Measurements from ENCODE around the gene PCDHA12.
"Not testable (repeated sequence)": the region's sequence is repeated elsewhere in the genome, so short reads cannot be mapped to it uniquely, and the experiment has no call there.

PCDHA12 gene

GRCh38 chr5:140875085-140876065 is at the start of gene PCDHA12:
PCDHA12 (plus strand) TSS chr5:140875308; CDS start chr5:140875473, 165 bp downstream.
- no peak for DNase-seq (ENCODE audit: low read depth in 3 of 3)

- DNase-seq (ENCODE audit: low read depth in 3 of 3) = no peak
Measured at GRCh38 chr5:140827704-140828361, 47.3 kb upstream of the PCDHA12 start, which contains the start of gene PCDHA6. PCDHA6 (plus strand) TSS chr5:140827960; CDS start chr5:140828092, 132 bp downstream.

- DNase-seq (ENCODE audit: low read depth in 3 of 3) = no peak
Measured at GRCh38 chr5:140828362-140828737, 46.8 kb upstream of the PCDHA12 start.

GRCh38 chr5:140829511-140830501 is 45.3 kb upstream of the PCDHA12 start:
- not testable (repeated sequence) for DNase-seq (ENCODE audit: low read depth in 3 of 3)

GRCh38 chr5:140833993-140834392 is 41.1 kb upstream of the PCDHA12 start, which contains the start of gene PCDHA7:
PCDHA7 (plus strand) TSS chr5:140834269; CDS start chr5:140834384, 115 bp downstream.
- no peak for DNase-seq (ENCODE audit: low read depth in 3 of 3)

GRCh38 chr5:140834439-140835008 is 40.6 kb upstream of the PCDHA12 start:
- not testable (repeated sequence) for DNase-seq (ENCODE audit: low read depth in 3 of 3)

- DNase-seq (ENCODE audit: low read depth in 3 of 3) = no peak
Measured at GRCh38 chr5:140835622-140836510, 39.2 kb upstream of the PCDHA12 start.

GRCh38 chr5:140840978-140841962 is 33.8 kb upstream of the PCDHA12 start, which contains the start of gene PCDHA8:
PCDHA8 (plus strand) TSS chr5:140841187; CDS start chr5:140841322, 135 bp downstream.
- no peak for DNase-seq (ENCODE audit: low read depth in 3 of 3)

GRCh38 chr5:140842798-140843733 is 32.0 kb upstream of the PCDHA12 start:
- no peak for DNase-seq (ENCODE audit: low read depth in 3 of 3)

GRCh38 chr5:140848139-140849102 is 26.7 kb upstream of the PCDHA12 start, which contains the start of gene PCDHA9:
PCDHA9 (plus strand) TSS chr5:140848382; CDS start chr5:140848496, 114 bp downstream.
- DNase-seq (ENCODE audit: low read depth in 3 of 3) = not testable (repeated sequence)

- DNase-seq (ENCODE audit: low read depth in 3 of 3) = not testable (repeated sequence)
Measured at GRCh38 chr5:140849831-140850634, 25.1 kb upstream of the PCDHA12 start.

GRCh38 chr5:140855772-140856674 is 19.1 kb upstream of the PCDHA12 start, which contains the start of gene PCDHA10:
PCDHA10 (plus strand) TSS chr5:140855897; CDS start chr5:140856049, 152 bp downstream.
- no peak for DNase-seq (ENCODE audit: low read depth in 3 of 3)

- no peak for DNase-seq (ENCODE audit: low read depth in 3 of 3)
Measured at GRCh38 chr5:140857177-140857986, 17.7 kb upstream of the PCDHA12 start.
